ENCODE measurements around the gene TSN.
"Not testable (repeated sequence)": the region's sequence is repeated elsewhere in the genome, so short reads cannot be mapped to it uniquely, and the experiment has no call there.

The TSN gene

DNA sequence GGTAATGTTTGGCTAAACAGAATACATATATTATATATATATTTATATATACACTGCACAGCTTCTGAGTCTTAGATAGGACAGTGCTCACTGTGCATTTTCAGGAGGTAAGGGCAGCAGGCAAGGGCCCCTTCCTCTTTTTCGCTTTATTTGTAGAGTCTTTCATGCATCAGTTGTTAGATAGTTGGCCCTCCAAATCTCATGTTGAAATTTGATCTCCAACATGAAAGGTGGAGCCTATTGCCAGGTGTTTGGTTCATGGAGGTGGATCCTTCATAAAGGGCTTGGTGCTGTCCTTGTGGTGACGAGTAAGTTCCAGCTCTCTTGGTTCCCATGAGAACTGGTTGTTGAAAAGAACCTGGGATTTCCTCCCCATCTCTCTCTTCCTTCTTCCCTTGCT, 48.1 kb downstream of the TSN start:
- no peak for DNase-seq

DNA sequence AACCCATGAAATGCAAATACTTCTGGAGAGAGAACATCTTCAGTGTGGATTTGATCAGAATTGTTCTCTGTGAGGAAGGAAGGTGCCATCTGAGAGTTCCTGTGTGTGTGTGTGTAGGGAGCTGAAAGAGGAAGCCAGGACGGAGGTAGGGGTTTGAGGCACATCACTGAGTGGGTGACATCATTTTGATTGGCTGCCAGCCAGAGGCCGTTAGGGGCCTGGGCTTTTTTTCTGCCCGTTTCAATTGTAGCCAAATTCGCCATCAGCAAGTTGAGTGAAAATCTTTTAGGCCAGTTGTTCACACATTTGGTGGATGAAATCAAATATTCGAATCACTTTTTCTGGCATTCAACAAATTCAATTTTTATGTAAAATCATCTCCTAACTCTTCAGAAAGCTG, 48.9 kb downstream of the TSN start:
- DNase-seq = no peak

DNA sequence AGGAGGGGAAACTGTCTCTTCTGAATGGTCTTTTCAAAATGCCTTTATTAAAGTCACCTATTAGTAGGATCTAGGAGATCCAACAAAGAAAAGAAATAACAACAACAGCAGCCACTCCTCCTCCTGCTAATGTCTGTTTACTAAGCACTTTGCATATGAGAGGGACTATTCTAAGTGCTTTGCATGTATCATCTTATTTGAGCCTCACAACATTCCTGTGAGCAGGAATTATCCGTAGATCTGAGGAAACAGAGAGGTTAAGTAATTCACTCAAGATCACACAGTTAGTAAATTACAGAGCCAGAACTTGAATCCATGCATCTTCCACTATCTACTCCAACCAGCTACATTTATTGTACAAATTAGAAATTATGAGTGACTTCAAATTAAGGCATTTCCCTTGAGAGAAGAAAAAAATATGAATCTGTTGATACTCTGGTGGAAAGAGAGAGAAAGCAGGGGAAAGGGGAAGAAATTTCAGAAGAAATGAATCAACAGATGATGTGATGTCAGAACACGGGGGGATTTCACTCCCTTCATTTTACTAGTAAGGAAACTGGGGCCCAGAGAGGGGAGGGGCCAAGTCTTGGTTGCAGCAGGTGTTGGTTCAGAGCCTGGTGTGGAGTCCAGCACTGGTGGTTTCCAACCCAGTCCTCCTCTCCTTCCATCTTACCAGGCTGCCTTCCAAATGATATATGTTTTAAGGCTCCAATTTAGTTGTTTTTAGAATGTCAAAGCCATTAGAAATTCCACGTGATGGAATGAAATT, 49.7 kb downstream of the TSN start:
- DNase-seq = no peak

DNA sequence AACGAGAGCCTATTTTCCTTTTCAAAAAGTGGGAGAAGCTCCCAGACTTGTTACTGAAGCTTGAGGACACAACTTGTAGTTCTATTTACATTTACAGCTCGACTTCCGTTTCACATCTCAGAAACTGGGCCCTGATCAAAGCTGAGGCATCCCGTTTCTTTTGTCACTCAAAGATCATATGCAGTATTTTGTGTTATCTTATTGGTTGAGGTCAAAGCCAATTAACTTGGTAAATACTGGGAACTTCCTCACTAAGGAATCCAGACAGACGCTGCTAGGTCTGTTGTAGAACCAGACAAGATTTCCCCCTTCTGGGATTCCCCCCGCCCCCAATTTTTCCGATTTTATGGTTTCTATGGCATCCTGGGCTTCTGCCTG, 50.3 kb downstream of the TSN start:
- no peak for DNase-seq

DNA sequence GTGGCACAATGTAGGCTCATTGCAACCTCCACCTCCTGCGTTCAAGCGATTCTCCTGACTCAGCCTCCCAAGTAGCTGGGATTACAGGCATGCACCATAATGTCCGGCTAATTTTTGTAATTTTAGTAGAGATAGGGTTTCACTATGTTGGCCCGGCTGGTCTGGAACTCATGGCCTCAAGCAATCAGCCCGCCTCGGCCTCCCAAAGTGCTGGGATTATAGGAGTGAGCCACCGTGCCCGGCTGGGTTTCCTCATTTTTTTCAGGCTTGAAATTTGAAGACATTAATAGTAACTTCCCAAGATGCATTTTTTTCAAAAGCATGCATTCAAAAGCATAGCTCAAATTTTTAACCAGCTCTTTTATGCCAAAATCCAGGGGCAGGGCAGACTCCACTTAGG, 52.3 kb downstream of the TSN start:
- not testable (repeated sequence) for DNase-seq

DNA sequence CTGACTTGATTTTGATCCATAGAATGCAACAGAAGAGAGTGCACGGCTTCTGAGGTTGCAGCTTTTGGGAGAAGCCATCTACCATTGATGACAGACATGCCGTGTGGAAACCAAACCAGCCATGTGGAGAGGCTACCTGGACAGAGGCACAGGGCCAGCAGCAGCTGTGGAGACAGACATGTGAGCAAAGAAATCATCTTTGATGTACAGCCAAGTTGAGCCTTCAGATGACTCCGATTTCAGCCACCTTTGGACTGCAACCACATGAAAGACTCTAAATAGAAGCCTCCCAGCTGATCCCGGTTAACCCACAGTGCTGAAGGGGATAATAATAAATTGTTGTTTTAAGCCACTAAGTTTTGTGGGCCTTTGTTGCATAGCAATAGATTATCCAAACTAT, 54.2 kb downstream of the TSN start:
- DNase-seq = no peak

DNA sequence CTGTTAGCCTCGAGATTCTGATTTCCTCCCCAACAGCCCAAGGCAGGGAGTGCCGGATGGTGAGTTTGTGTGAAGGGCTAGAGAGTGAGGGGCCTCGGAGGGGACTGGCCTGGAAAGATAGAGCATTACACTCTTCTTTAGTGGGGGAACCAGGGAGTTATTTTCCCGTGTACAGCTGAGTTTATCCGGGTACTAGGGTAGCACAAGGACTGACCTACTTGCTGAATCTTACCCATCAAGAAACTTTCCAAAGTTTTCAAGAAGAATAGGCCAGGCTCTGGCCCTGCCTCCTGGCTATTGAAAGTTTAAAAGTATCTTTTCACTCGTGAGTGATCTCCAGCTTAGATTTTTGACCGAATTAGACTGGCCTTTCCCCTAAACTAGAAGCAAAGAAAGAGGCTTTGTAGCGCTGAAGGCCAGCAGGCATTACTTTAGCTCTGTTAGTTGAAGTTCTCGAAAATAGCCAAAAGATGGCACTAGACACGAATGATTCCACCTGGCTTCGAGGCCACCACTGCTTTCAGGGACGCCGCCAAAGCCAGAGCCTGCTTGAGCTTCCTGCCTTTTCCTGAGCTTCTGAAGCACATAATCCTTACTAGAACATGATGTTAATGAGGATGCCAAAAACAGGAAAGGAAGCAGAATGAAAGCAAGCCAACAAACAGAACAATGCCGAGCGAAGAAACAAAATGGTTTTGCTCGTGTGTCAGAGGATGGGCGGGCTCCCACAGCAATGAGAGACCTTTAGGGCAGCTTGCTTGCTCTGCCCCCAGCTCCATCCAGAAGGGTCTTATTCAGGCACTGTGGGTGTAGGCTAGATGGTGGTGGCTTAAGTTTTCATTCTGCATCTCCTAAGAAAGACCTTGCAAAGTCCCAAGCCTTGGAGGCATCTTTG, 55.8 kb downstream of the TSN start:
- DNase-seq = no peak

DNA sequence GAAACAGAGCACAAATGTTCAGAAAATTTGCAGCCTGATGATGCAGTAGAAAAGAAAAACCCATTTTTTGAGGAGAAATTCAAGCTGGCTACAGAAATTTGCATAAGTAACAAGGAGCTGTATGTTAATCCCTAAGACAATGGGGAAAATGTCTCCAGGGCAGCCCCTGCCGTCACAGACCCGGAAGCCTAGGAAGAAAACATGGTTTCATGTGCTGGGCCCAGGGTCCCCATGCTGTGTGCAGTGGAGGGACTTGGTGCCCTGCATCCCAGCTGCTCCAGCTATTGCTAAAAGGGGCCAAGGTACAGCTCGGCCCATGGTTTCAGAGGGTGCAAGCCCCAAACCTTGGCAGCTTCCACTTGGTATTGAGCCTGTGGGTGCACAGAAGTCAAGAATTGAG, 57.6 kb downstream of the TSN start:
- not testable (repeated sequence) for DNase-seq

DNA sequence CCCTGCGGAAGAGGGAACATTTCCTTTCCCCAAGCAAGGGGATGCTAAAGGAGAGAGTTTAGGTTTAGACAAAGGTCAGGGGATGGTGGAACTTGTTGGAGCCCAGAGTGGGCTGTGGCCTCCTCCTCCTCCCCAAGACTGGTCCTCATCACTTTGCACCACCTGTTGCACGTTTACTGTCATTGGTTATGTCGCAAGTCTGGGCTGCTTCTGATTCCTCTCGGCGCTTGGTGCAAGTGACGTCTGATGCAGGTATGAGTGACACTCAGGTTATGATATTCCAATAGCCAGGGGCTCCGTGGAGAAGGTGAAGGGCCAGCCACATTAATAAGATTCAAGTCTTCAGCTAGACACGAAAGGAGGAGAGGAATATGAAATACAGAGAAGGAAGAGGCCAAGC, 59.8 kb downstream of the TSN start:
- no peak for DNase-seq

DNA sequence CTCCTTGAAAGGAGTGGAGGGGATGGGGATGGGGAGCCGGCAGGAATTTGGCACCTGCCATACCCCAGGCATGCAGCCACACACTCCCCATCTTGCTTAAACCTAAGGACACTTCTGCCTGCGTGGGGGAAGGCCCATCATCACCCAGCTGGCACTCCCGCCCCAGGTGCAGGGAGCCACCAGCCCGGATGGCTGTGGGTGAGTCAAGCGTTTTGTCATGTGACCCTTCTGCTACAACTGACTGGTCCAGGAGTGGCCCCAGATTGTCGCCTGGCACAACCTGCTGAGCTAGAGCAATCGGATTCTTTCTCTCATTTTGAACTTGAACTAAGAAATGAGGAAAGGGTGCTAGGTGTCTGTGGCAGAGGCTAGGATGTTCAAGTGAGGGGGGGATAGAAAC, 61.3 kb downstream of the TSN start:
- no peak for DNase-seq

DNA sequence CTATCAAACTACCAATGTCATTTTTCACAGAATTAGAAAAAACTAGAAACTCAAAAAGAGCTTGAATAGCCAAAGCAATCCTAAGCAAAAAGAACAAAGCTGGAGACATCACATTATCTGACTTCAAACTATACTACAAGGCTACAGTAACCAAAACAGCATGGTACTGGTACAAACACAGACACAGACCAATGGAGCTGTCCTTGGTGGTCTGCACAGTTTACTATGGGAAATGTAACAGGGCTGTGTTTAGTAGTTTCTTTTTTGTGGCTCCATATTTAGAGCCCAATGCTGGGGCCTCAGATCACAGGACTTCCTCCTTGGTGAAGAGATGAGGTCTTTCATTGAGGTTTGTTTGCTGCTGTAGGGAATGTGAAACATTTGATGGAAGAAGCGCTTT, 61.9 kb downstream of the TSN start:
- not testable (repeated sequence) for DNase-seq

Measured in activated CD4-positive, CD25-positive, alpha-beta regulatory T cell (primary cell).